H1 (cell line): Measurements from ENCODE around the gene ZBTB20. TPM values are rescaled to one million over a fixed set of nuclear protein-coding genes. Genes with fewer than 3 reads are reported as not detected.

Source experiments
- JUND ChIP-seq: IDR thresholded peaks from 2 replicates; pipeline ENCODE4 v1.6.1; 2011; ENCODE audit warnings: mild to moderate bottlenecking, improper control_type of control experiment, low read length
- polyA plus RNA-seq, 7 experiments: library from polyadenylated mRNA; depleted of rRNA in 3 of 7; stranded (reverse) in 5 of 7; unstranded in 2 of 7; fragments of >200 nt in 5 of 7; fragments of 200-250 nt in 2 of 7; gene quantifications; 1 replicate in 5 of 7; 2 replicates in 1 of 7; 4 replicates in 1 of 7; pipeline versions ENCODE4 v1.2.1 to v1.2.3, GENCODE V29; 2011 to 2013; ENCODE audit warnings: missing spikeins in 2 of 7, mixed read lengths in 2 of 7
- total RNA-seq: library from RNA; stranded (reverse); fragmentation: NEBNext Ultra II Directional; extraction: Animal tissue kit (Norgen Biotek cat#: 25700); gene quantifications from 2 replicates; pipeline ENCODE4 v1.2.1, GENCODE V29; 2021
- TF ChIP-seq, protein P1 (sequence below), 3 experiments: IDR thresholded peaks; 1 replicate in 2 of 3; 2 replicates in 1 of 3; pipeline versions ENCODE4 v1.5.1 to v1.6.1; 2011; ENCODE audit warnings: low read length in 3 of 3, mild to moderate bottlenecking in 3 of 3, inconsistent platforms in 2 of 3, low read depth in 1 of 3, moderate library complexity in 1 of 3; ENCODE audit not compliant: insufficient read depth in 1 of 3; ENCODE audit errors: control extremely low read depth in 1 of 3
- TF ChIP-seq, protein P2 (sequence below): fragments of 300-600 bp; sonication (generic); IDR thresholded peaks from 2 replicates; pipeline ENCODE4 v1.7.1; 2012; ENCODE audit warnings: low read length, moderate library complexity, mild to moderate bottlenecking, inconsistent platforms; ENCODE audit not compliant: insufficient replicate concordance

Gene ZBTB20
- total and polyA plus RNA-seq, 2 of the 8 experiments (the other 6 are each of a cell fraction or from before 2014, with no cell fraction given), result 0.35 to 1.3 TPM

DNA sequence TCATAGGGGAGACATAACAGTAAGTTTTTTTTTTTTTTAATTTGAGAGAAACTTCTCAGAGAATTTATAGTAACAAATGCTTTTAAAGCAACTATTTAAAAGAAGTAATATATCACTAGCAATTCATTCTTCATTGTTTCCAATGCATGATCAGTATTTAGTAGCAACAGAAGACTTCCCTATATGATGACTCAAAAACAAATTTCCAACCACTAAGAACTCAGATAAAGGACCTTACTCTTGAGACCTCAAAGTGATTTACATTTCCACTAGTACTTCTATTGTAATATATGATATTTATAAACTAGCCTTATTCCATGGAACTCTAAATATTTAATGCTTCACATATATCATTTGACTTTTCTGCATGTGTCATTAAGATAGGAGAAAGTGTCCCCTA is 356.3 kb downstream of the ZBTB20 start (continued):
- TF ChIP-seq, protein P1, sequence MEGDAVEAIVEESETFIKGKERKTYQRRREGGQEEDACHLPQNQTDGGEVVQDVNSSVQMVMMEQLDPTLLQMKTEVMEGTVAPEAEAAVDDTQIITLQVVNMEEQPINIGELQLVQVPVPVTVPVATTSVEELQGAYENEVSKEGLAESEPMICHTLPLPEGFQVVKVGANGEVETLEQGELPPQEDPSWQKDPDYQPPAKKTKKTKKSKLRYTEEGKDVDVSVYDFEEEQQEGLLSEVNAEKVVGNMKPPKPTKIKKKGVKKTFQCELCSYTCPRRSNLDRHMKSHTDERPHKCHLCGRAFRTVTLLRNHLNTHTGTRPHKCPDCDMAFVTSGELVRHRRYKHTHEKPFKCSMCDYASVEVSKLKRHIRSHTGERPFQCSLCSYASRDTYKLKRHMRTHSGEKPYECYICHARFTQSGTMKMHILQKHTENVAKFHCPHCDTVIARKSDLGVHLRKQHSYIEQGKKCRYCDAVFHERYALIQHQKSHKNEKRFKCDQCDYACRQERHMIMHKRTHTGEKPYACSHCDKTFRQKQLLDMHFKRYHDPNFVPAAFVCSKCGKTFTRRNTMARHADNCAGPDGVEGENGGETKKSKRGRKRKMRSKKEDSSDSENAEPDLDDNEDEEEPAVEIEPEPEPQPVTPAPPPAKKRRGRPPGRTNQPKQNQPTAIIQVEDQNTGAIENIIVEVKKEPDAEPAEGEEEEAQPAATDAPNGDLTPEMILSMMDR (IDR thresholded peaks at IDR 0.05; ENCODE audit: control extremely low read depth in 1 of 3, insufficient read depth in 1 of 3, low read depth in 1 of 3, low read length in 3 of 3), result no peak
- TF ChIP-seq, protein P2, sequence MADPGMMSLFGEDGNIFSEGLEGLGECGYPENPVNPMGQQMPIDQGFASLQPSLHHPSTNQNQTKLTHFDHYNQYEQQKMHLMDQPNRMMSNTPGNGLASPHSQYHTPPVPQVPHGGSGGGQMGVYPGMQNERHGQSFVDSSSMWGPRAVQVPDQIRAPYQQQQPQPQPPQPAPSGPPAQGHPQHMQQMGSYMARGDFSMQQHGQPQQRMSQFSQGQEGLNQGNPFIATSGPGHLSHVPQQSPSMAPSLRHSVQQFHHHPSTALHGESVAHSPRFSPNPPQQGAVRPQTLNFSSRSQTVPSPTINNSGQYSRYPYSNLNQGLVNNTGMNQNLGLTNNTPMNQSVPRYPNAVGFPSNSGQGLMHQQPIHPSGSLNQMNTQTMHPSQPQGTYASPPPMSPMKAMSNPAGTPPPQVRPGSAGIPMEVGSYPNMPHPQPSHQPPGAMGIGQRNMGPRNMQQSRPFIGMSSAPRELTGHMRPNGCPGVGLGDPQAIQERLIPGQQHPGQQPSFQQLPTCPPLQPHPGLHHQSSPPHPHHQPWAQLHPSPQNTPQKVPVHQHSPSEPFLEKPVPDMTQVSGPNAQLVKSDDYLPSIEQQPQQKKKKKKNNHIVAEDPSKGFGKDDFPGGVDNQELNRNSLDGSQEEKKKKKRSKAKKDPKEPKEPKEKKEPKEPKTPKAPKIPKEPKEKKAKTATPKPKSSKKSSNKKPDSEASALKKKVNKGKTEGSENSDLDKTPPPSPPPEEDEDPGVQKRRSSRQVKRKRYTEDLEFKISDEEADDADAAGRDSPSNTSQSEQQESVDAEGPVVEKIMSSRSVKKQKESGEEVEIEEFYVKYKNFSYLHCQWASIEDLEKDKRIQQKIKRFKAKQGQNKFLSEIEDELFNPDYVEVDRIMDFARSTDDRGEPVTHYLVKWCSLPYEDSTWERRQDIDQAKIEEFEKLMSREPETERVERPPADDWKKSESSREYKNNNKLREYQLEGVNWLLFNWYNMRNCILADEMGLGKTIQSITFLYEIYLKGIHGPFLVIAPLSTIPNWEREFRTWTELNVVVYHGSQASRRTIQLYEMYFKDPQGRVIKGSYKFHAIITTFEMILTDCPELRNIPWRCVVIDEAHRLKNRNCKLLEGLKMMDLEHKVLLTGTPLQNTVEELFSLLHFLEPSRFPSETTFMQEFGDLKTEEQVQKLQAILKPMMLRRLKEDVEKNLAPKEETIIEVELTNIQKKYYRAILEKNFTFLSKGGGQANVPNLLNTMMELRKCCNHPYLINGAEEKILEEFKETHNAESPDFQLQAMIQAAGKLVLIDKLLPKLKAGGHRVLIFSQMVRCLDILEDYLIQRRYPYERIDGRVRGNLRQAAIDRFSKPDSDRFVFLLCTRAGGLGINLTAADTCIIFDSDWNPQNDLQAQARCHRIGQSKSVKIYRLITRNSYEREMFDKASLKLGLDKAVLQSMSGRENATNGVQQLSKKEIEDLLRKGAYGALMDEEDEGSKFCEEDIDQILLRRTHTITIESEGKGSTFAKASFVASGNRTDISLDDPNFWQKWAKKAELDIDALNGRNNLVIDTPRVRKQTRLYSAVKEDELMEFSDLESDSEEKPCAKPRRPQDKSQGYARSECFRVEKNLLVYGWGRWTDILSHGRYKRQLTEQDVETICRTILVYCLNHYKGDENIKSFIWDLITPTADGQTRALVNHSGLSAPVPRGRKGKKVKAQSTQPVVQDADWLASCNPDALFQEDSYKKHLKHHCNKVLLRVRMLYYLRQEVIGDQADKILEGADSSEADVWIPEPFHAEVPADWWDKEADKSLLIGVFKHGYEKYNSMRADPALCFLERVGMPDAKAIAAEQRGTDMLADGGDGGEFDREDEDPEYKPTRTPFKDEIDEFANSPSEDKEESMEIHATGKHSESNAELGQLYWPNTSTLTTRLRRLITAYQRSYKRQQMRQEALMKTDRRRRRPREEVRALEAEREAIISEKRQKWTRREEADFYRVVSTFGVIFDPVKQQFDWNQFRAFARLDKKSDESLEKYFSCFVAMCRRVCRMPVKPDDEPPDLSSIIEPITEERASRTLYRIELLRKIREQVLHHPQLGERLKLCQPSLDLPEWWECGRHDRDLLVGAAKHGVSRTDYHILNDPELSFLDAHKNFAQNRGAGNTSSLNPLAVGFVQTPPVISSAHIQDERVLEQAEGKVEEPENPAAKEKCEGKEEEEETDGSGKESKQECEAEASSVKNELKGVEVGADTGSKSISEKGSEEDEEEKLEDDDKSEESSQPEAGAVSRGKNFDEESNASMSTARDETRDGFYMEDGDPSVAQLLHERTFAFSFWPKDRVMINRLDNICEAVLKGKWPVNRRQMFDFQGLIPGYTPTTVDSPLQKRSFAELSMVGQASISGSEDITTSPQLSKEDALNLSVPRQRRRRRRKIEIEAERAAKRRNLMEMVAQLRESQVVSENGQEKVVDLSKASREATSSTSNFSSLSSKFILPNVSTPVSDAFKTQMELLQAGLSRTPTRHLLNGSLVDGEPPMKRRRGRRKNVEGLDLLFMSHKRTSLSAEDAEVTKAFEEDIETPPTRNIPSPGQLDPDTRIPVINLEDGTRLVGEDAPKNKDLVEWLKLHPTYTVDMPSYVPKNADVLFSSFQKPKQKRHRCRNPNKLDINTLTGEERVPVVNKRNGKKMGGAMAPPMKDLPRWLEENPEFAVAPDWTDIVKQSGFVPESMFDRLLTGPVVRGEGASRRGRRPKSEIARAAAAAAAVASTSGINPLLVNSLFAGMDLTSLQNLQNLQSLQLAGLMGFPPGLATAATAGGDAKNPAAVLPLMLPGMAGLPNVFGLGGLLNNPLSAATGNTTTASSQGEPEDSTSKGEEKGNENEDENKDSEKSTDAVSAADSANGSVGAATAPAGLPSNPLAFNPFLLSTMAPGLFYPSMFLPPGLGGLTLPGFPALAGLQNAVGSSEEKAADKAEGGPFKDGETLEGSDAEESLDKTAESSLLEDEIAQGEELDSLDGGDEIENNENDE, result no peak
- TF ChIP-seq JUND, result no peak
